T-helper 2 cell (primary cell): Measurements from ENCODE around the gene CORO1C.

Experiments
- DNase-seq, 5 experiments: peaks; one replicate each; pipeline versions ENCODE4 v3.0.0 to v3.0.0-alpha.2; 2012 to 2022

The CORO1C gene

GRCh38 chr12:108598553-108599250, 132.6 kb downstream of the CORO1C start:
- no peak for DNase-seq

- no peak for DNase-seq
These were observed 133.5 kb downstream of the CORO1C start, which contains the start of gene TMEM119 for GRCh38 chr12:108597559-108598471. TMEM119 (minus strand) TSS chr12:108598084; CDS start chr12:108592383, 5,701 bp downstream.

GRCh38 chr12:108596854-108597558, 134.3 kb downstream of the CORO1C start:
- DNase-seq: no peak

- no peak for DNase-seq
These were observed 135.3 kb downstream of the CORO1C start for GRCh38 chr12:108595711-108596647.
